HG03103 (cell line): Measurements from ENCODE around the gene ZNF398.

Experiments used
- ATAC-seq: cut with Tn5 transposase; IDR thresholded peaks from one replicate; pipeline ENCODE4 v1.9.1; 2021; ENCODE audit warnings: low read depth; ENCODE audit not compliant: unreplicated experiment

ZNF398 gene

GRCh38 chr7:149147752-149148653 is 750 bp downstream of the ZNF398 start:
- ATAC-seq: peak; percentile 21

GRCh38 chr7:149150981-149151380 is 3.7 kb downstream of the ZNF398 start:
- ATAC-seq: no peak

- no peak for ATAC-seq
These were observed 6.1 kb downstream of the ZNF398 start for GRCh38 chr7:149153346-149153745.

- ATAC-seq: no peak
These were observed 6.8 kb downstream of the ZNF398 start for GRCh38 chr7:149154056-149154455.

GRCh38 chr7:149156898-149157297 is 9.6 kb downstream of the ZNF398 start:
- ATAC-seq: no peak

- ATAC-seq: no peak
These were observed 14.1 kb downstream of the ZNF398 start for GRCh38 chr7:149161241-149161848.

- ATAC-seq: no peak
These were observed 18.9 kb downstream of the ZNF398 start for GRCh38 chr7:149166142-149166541.

- no peak for ATAC-seq
These were observed 19.5 kb downstream of the ZNF398 start for GRCh38 chr7:149166630-149167352.

GRCh38 chr7:149171892-149172533 is 24.8 kb downstream of the ZNF398 start:
- ATAC-seq: no peak

GRCh38 chr7:149172534-149172920 is 25.3 kb downstream of the ZNF398 start:
- ATAC-seq: no peak

- no peak for ATAC-seq
These were observed 27.9 kb downstream of the ZNF398 start for GRCh38 chr7:149175150-149175549.

- no peak for ATAC-seq
These were observed 32.0 kb downstream of the ZNF398 start for GRCh38 chr7:149179241-149179640.

GRCh38 chr7:149180722-149181449 is 33.6 kb downstream of the ZNF398 start:
- no peak for ATAC-seq

- ATAC-seq: no peak
These were observed 34.2 kb downstream of the ZNF398 start for GRCh38 chr7:149181450-149181790.

- no peak for ATAC-seq
These were observed 37.0 kb downstream of the ZNF398 start for GRCh38 chr7:149184274-149184673.

GRCh38 chr7:149188213-149188612 is 41.0 kb downstream of the ZNF398 start:
- no peak for ATAC-seq

- ATAC-seq: no peak
These were observed 41.5 kb downstream of the ZNF398 start for GRCh38 chr7:149188637-149189259.

- ATAC-seq: no peak
These were observed 44.6 kb downstream of the ZNF398 start for GRCh38 chr7:149191851-149192250.

- ATAC-seq: no peak
These were observed 47.5 kb downstream of the ZNF398 start for GRCh38 chr7:149194799-149195179.
